Measurements from ENCODE around the gene ENO2. TPM values are rescaled to one million over a fixed set of nuclear protein-coding genes. Genes with fewer than 3 reads are reported as not detected.
A peak's percentile ranks its signal among the peaks of the same experiment; 100 is the strongest.

Gene ENO2
- total and polyA plus RNA-seq, 4 donors: 1.1 to 3.1 (median 1.4) TPM

DNA sequence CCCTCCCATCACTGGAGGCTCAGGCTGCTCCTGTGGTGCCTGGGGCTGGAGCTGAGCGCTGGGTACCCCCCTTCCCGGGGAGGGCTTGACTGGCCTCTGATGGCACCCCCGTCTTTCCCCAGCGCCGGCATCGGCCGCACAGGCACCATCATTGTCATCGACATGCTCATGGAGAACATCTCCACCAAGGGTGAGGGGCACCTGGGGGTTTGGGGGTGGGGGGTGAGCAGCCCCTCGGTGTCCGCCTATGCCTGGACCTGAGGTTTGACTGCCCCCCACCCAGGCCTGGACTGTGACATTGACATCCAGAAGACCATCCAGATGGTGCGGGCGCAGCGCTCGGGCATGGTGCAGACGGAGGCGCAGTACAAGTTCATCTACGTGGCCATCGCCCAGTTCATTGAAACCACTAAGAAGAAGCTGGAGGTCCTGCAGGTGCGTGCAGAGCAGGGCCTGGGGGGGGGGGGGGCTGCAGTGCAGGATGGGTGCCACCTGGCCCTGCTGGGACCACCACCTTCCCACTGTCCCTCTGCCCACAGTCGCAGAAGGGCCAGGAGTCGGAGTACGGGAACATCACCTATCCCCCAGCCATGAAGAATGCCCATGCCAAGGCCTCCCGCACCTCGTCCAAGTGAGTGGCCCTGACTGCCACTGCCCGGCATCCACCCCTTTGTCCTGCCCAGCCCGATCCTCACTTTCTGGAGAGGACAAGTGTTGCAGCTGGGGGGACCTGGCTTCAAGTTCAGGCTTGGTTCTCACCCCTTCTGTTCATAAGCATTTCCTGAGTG, 45.6 kb downstream of the ENO2 start:
- Histone ChIP-seq H3K36me3 (ENCODE audit: control insufficient read depth in 4 of 4, insufficient read depth in 3 of 4, low read depth in 1 of 4, low read length in 3 of 4) (peaks cover 0 to 3% (median 2%) of the 10 kb centered on the region in 4 donors), H3K4me1 (ENCODE audit: control insufficient read depth in 4 of 4, insufficient read depth in 4 of 4, low read length in 3 of 4) (peaks cover 0 to 36% (median 14%) of the 10 kb centered on the region in 4 donors), H3K9ac (ENCODE audit: low read depth in 1 of 2, low read length in 2 of 2) (no peak overlapping the region), H3K27me3 (ENCODE audit: control insufficient read depth in 4 of 4, insufficient read depth in 4 of 4, low read length in 3 of 4) (no peaks in the 10 kb centered on the region), H3K9me3 (ENCODE audit: control insufficient read depth in 4 of 4, low read length in 3 of 4) (no peaks in the 10 kb centered on the region), H3K27ac (ENCODE audit: low read depth in 1 of 2, low read length in 2 of 2) (peak overlapping the region; percentile 56 to 87), H3K4me3 (ENCODE audit: low read depth in 1 of 3, low read length in 3 of 3) (no peak overlapping the region)
- WGBS: 93% methylated on average over 26 of the region's 26 CpGs
- DNase-seq (ENCODE audit: low spot score): no peak
- TF ChIP-seq SP1 (IDR thresholded peaks at IDR 0.05): no peak
- no peak for TF ChIP-seq GABPA (IDR thresholded peaks at IDR 0.05 in 1 of 2, conservative IDR thresholded peaks at IDR 0.05 in 1 of 2)
- no peak for TF ChIP-seq YY1 (IDR thresholded peaks at IDR 0.05)
- TF ChIP-seq FOXA1 (IDR thresholded peaks at IDR 0.05): no peak
- TF ChIP-seq HNF4A (conservative IDR thresholded peaks at IDR 0.05): no peak
- TF ChIP-seq, protein P1, sequence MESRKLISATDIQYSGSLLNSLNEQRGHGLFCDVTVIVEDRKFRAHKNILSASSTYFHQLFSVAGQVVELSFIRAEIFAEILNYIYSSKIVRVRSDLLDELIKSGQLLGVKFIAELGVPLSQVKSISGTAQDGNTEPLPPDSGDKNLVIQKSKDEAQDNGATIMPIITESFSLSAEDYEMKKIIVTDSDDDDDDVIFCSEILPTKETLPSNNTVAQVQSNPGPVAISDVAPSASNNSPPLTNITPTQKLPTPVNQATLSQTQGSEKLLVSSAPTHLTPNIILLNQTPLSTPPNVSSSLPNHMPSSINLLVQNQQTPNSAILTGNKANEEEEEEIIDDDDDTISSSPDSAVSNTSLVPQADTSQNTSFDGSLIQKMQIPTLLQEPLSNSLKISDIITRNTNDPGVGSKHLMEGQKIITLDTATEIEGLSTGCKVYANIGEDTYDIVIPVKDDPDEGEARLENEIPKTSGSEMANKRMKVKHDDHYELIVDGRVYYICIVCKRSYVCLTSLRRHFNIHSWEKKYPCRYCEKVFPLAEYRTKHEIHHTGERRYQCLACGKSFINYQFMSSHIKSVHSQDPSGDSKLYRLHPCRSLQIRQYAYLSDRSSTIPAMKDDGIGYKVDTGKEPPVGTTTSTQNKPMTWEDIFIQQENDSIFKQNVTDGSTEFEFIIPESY (IDR thresholded peaks at IDR 0.05): no peak
- TF ChIP-seq EGR1 (IDR thresholded peaks at IDR 0.05; ENCODE audit: low read depth in 2 of 2): no peak
- TF ChIP-seq, protein P2, sequence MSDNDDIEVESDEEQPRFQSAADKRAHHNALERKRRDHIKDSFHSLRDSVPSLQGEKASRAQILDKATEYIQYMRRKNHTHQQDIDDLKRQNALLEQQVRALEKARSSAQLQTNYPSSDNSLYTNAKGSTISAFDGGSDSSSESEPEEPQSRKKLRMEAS (IDR thresholded peaks at IDR 0.05): no peak
- TF ChIP-seq RXRA (IDR thresholded peaks at IDR 0.05): no peak
- no peak for TF ChIP-seq FOXA2 (IDR thresholded peaks at IDR 0.05)

DNA sequence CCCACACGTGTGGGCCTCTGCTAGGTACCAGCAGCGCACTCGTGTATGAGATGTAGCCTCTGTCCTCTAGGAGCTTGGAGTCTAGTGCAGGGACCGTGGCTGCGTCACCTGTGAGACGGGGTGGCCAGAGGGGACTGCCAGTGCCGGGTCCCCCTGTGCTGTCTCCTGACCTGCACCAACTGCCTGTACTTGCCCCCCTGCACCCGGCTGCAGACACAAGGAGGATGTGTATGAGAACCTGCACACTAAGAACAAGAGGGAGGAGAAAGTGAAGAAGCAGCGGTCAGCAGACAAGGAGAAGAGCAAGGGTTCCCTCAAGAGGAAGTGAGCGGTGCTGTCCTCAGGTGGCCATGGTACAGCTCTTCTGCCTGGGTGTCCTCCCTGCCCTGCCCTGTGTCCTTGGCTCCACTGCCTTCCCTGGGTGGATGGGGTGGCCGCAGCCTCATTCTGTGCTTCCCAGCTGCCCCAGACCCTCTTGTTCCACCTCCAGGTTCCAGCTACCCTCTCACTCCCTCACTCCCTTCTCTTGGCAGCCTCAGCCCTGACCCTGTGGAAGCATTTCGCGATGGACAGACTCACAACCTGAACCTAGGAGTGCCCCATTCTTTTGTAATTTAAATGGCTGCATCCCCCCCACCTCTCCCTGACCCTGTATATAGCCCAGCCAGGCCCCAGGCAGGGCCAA, 46.4 kb downstream of the ENO2 start:
- H3K9ac ChIP-seq (ENCODE audit: low read depth in 1 of 2, low read length in 2 of 2): no peak overlapping the region
- peaks cover 2 to 40% (median 17%) of the 10 kb centered on the region in 4 donors for H3K4me1 ChIP-seq (ENCODE audit: control insufficient read depth in 4 of 4, insufficient read depth in 4 of 4, low read length in 3 of 4)
- no peaks in the 10 kb centered on the region for H3K9me3 ChIP-seq (ENCODE audit: control insufficient read depth in 4 of 4, low read length in 3 of 4)
- H3K27me3 ChIP-seq (ENCODE audit: control insufficient read depth in 4 of 4, insufficient read depth in 4 of 4, low read length in 3 of 4): no peaks in the 10 kb centered on the region
- 82% methylated on average over 13 of the region's 13 CpGs for WGBS
- TF ChIP-seq, protein P2 (IDR thresholded peaks at IDR 0.05): no peak
- TF ChIP-seq, protein P3, sequence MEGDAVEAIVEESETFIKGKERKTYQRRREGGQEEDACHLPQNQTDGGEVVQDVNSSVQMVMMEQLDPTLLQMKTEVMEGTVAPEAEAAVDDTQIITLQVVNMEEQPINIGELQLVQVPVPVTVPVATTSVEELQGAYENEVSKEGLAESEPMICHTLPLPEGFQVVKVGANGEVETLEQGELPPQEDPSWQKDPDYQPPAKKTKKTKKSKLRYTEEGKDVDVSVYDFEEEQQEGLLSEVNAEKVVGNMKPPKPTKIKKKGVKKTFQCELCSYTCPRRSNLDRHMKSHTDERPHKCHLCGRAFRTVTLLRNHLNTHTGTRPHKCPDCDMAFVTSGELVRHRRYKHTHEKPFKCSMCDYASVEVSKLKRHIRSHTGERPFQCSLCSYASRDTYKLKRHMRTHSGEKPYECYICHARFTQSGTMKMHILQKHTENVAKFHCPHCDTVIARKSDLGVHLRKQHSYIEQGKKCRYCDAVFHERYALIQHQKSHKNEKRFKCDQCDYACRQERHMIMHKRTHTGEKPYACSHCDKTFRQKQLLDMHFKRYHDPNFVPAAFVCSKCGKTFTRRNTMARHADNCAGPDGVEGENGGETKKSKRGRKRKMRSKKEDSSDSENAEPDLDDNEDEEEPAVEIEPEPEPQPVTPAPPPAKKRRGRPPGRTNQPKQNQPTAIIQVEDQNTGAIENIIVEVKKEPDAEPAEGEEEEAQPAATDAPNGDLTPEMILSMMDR (IDR thresholded peaks at IDR 0.05; ENCODE audit: low read depth, low read length, missing input control): peak; percentile 6
- peak overlapping the region; percentile 42 to 87 for H3K27ac ChIP-seq (ENCODE audit: low read depth in 1 of 2, low read length in 2 of 2)
- no peak overlapping the region for H3K4me3 ChIP-seq (ENCODE audit: low read depth in 1 of 3, low read length in 3 of 3)
- DNase-seq (ENCODE audit: low spot score): no peak
- H3K36me3 ChIP-seq (ENCODE audit: control insufficient read depth in 4 of 4, insufficient read depth in 3 of 4, low read depth in 1 of 4, low read length in 3 of 4): peaks cover 0 to 8% (median 4%) of the 10 kb centered on the region in 4 donors
